Liver (tissue), 9 donors: Measurements from ENCODE around the gene TIAM1. TPM values are rescaled to one million over a fixed set of nuclear protein-coding genes. Genes with fewer than 3 reads are reported as not detected.
A peak's percentile ranks its signal among the peaks of the same experiment; 100 is the strongest.

ENCODE experiments used
- DNase-seq: peaks from one replicate; pipeline ENCODE4 v3.0.0-alpha.2; 2017; ENCODE audit warnings: low spot score
- H3K27ac ChIP-seq, 2 donors: one replicate each; pipeline ENCODE4 v1.7.0; 2013; ENCODE audit warnings: inconsistent platforms in 2 of 2, low read length in 2 of 2, control low read depth in 1 of 2, low read depth in 1 of 2, mild to moderate bottlenecking in 1 of 2
- H3K27me3 ChIP-seq, 4 donors: one replicate each; pipeline versions ENCODE4 v1.6.1 to v1.7.0; 2013; ENCODE audit warnings: low read length in 3 of 4, inconsistent platforms in 1 of 4, mild to moderate bottlenecking in 1 of 4, moderate library complexity in 1 of 4; ENCODE audit not compliant: control insufficient read depth in 4 of 4, insufficient read depth in 4 of 4
- H3K36me3 ChIP-seq, 4 donors: one replicate each; pipeline versions ENCODE4 v1.6.1 to v1.7.0; 2013; ENCODE audit warnings: low read length in 3 of 4, mild to moderate bottlenecking in 3 of 4, low read depth in 1 of 4, moderate library complexity in 1 of 4; ENCODE audit not compliant: control insufficient read depth in 4 of 4, insufficient read depth in 3 of 4
- H3K4me1 ChIP-seq, 4 donors: one replicate each; pipeline versions ENCODE4 v1.6.1 to v1.7.0; 2013; ENCODE audit warnings: low read length in 3 of 4, mild to moderate bottlenecking in 3 of 4, moderate library complexity in 1 of 4; ENCODE audit not compliant: control insufficient read depth in 4 of 4, insufficient read depth in 4 of 4
- H3K4me3 ChIP-seq, 3 donors: one replicate each; pipeline versions ENCODE4 v1.6.1 to v1.7.0; 2013; ENCODE audit warnings: low read length in 3 of 3, control low read depth in 1 of 3, low read depth in 1 of 3, mild to moderate bottlenecking in 1 of 3
- H3K9ac ChIP-seq, 2 donors: one replicate each; pipeline ENCODE4 v1.7.0; 2013; ENCODE audit warnings: low read length in 2 of 2, mild to moderate bottlenecking in 2 of 2, moderate library complexity in 2 of 2, control low read depth in 1 of 2, low read depth in 1 of 2
- H3K9me3 ChIP-seq, 4 donors: one replicate each; pipeline versions ENCODE4 v1.6.1 to v1.7.0; 2013; ENCODE audit warnings: low read length in 3 of 4; ENCODE audit not compliant: control insufficient read depth in 4 of 4
- ATF3 ChIP-seq: IDR thresholded peaks from 2 replicates; pipeline ENCODE4 v1.6.1; 2016; ENCODE audit warnings: antibody characterized with exemption
- CTCF ChIP-seq: fragments of 150-350 bp; IDR thresholded peaks from 2 replicates; pipeline ENCODE4 v1.5.1; 2017; ENCODE audit warnings: improper control_type of control experiment, low read depth, low read length; ENCODE audit not compliant: missing input control
- EGR1 ChIP-seq, 2 donors: IDR thresholded peaks; 2 replicates each; pipeline ENCODE4 v1.6.1; 2016 to 2018; ENCODE audit warnings: antibody characterized with exemption in 2 of 2, low read depth in 2 of 2
- FOXA1 ChIP-seq: IDR thresholded peaks from 2 replicates; pipeline ENCODE4 v1.6.1; 2016; ENCODE audit warnings: antibody characterized with exemption
- FOXA2 ChIP-seq: IDR thresholded peaks from 2 replicates; pipeline ENCODE4 v1.6.1; 2016; ENCODE audit warnings: antibody characterized with exemption
- GABPA ChIP-seq, 2 donors: IDR thresholded peaks in 1 of 2; conservative IDR thresholded peaks in 1 of 2; 2 replicates each; pipeline ENCODE4 v1.6.1; 2016; ENCODE audit warnings: antibody characterized with exemption in 2 of 2, mild to moderate bottlenecking in 1 of 2, moderate library complexity in 1 of 2
- HNF4A ChIP-seq, 2 donors: conservative IDR thresholded peaks; 2 replicates each; pipeline ENCODE4 v1.6.1; 2016; ENCODE audit warnings: antibody characterized with exemption in 2 of 2, mild to moderate bottlenecking in 2 of 2
- HNF4G ChIP-seq: IDR thresholded peaks from 2 replicates; pipeline ENCODE4 v1.6.1; 2016; ENCODE audit warnings: antibody characterized with exemption
- JUND ChIP-seq, 2 donors: IDR thresholded peaks; 2 replicates each; pipeline ENCODE4 v1.6.1; 2016; ENCODE audit warnings: antibody characterized with exemption in 2 of 2
- MAX ChIP-seq: IDR thresholded peaks from 2 replicates; pipeline ENCODE4 v1.6.1; 2016; ENCODE audit warnings: antibody characterized with exemption
- NR2F2 ChIP-seq: IDR thresholded peaks from 2 replicates; pipeline ENCODE4 v1.6.1; 2016; ENCODE audit warnings: antibody characterized with exemption
- RAD21 ChIP-seq, 2 donors: IDR thresholded peaks; 2 replicates each; pipeline ENCODE4 v1.6.1; 2016; ENCODE audit warnings: antibody characterized with exemption in 2 of 2, mild to moderate bottlenecking in 2 of 2
- REST ChIP-seq: IDR thresholded peaks from 2 replicates; pipeline ENCODE4 v1.6.1; 2016; ENCODE audit warnings: antibody characterized with exemption, mild to moderate bottlenecking
- RXRA ChIP-seq, 2 donors: IDR thresholded peaks; 2 replicates each; pipeline ENCODE4 v1.6.1; 2017 to 2018; ENCODE audit warnings: antibody characterized with exemption in 2 of 2, mild to moderate bottlenecking in 1 of 2
- SP1 ChIP-seq: IDR thresholded peaks from 2 replicates; pipeline ENCODE4 v1.6.1; 2018; ENCODE audit warnings: antibody characterized with exemption, mild to moderate bottlenecking
- TAF1 ChIP-seq: conservative IDR thresholded peaks from 2 replicates; pipeline ENCODE4 v1.6.1; 2016; ENCODE audit warnings: antibody characterized with exemption, mild to moderate bottlenecking
- YY1 ChIP-seq: IDR thresholded peaks from 2 replicates; pipeline ENCODE4 v1.6.1; 2016; ENCODE audit warnings: antibody characterized with exemption, mild to moderate bottlenecking
- ZBTB33 ChIP-seq: IDR thresholded peaks from 2 replicates; pipeline ENCODE4 v1.6.1; 2016; ENCODE audit warnings: antibody characterized with exemption
- WGBS: extraction: QIAGEN DNeasy Blood & Tissue Kit; methylation state at CpG from one replicate; pipeline ENCODE4 v1.1.7; 2013; 5-methylcytosine and 5-hydroxymethylcytosine counted together
- polyA plus RNA-seq, 2 donors: library from polyadenylated mRNA; stranded (reverse) in 1 of 2; unstranded in 1 of 2; fragments of 200-250 nt in 1 of 2; fragments of >200 nt in 1 of 2; fragmentation: Nextera tagmentation in 1 of 2; extraction: Ambion mirVana in 1 of 2; gene quantifications; one replicate each; pipeline versions ENCODE4 v1.2.1 to v1.2.3, GENCODE V29; 2013 to 2015
- total RNA-seq, 2 donors: library from RNA; depleted of rRNA; stranded (reverse); fragments of >200 nt; gene quantifications; one replicate each; pipeline ENCODE4 v1.2.3, GENCODE V29; 2014
- donor health status: healthy.
- donor health status: healthy.
- donor health status: healthy.
- donor health status: healthy.
- donor health status: healthy.

The TIAM1 gene
- total and polyA plus RNA-seq, 4 donors, result 3.0 to 7.4 (median 4.8) TPM

- TF ChIP-seq ATF3 (no peak), SP1 (no peak), JUND (IDR thresholded peaks at IDR 0.05) (no peak)
Observed at GRCh38 chr21:31345136-31345535, 1.1 kb upstream of the TIAM1 start (continued).

GRCh38 chr21:31343030-31343510 lies 991 bp downstream of the TIAM1 start:
- DNase-seq, result no peak
- WGBS, result 39% methylated on average over 2 of the region's 2 CpGs
- Histone ChIP-seq H3K27ac (peak overlapping the region in 1 of 2 donors; percentile 8), H3K4me1 (peaks cover 3 to 17% (median 15%) of the 10 kb centered on the region in 4 donors), H3K9ac (no peak overlapping the region), H3K36me3 (peaks cover 0 to under 1% (median 0%) of the 10 kb centered on the region in 4 donors), H3K27me3 (no peaks in the 10 kb centered on the region), H3K9me3 (no peaks in the 10 kb centered on the region), H3K4me3 (peak overlapping the region; percentile 36 to 68 (median 43))
- TF ChIP-seq RXRA (IDR thresholded peaks at IDR 0.05), result no peak
- no peak for TF ChIP-seq HNF4G
- no peak for TF ChIP-seq NR2F2
- TF ChIP-seq FOXA2, result no peak
- TF ChIP-seq ATF3, result no peak
- TF ChIP-seq RAD21 (IDR thresholded peaks at IDR 0.05), result no peak
- TF ChIP-seq EGR1 (IDR thresholded peaks at IDR 0.05; ENCODE audit: low read depth in 2 of 2), result no peak

GRCh38 chr21:31342348-31342747 lies 1.7 kb downstream of the TIAM1 start:
- H3K9me3 ChIP-seq, result no peaks in the 10 kb centered on the region
- peaks cover 3 to 17% (median 15%) of the 10 kb centered on the region in 4 donors for H3K4me1 ChIP-seq
- WGBS, result 79% methylated on average over 3 of the region's 3 CpGs
- H3K27me3 ChIP-seq, result no peaks in the 10 kb centered on the region
- no peak overlapping the region for H3K27ac ChIP-seq
- DNase-seq, result no peak
- no peak for TF ChIP-seq ZBTB33
- no peak for TF ChIP-seq HNF4G
- TF ChIP-seq RXRA (IDR thresholded peaks at IDR 0.05), result no peak
- TF ChIP-seq HNF4A (conservative IDR thresholded peaks at IDR 0.05), result no peak
- TF ChIP-seq MAX, result no peak
- no peak for TF ChIP-seq TAF1
- no peak for TF ChIP-seq SP1
- TF ChIP-seq FOXA1, result no peak
- no peak for TF ChIP-seq NR2F2
- no peak for TF ChIP-seq CTCF
- no peak for TF ChIP-seq EGR1 (IDR thresholded peaks at IDR 0.05; ENCODE audit: low read depth in 2 of 2)
- TF ChIP-seq REST, result no peak
- no peak for TF ChIP-seq RAD21 (IDR thresholded peaks at IDR 0.05)
- no peak for TF ChIP-seq GABPA (IDR thresholded peaks at IDR 0.05 in 1 of 2, conservative IDR thresholded peaks at IDR 0.05 in 1 of 2)
- no peak for TF ChIP-seq ATF3
- no peak for TF ChIP-seq YY1
- TF ChIP-seq JUND (IDR thresholded peaks at IDR 0.05), result no peak
- TF ChIP-seq FOXA2, result no peak
- peaks cover 0 to 3% (median 0%) of the 10 kb centered on the region in 4 donors for H3K36me3 ChIP-seq
- no peak overlapping the region for H3K4me3 ChIP-seq
- no peak overlapping the region for H3K9ac ChIP-seq
